ENCODE data around the gene SNRNP200. TPM values are rescaled to one million over a fixed set of nuclear protein-coding genes. Genes with fewer than 3 reads are reported as not detected.
A peak's percentile ranks its signal among the peaks of the same experiment; 100 is the strongest.

The SNRNP200 gene
- total RNA-seq, 2 experiments from 2014 or later: 79.3 to 216 TPM

- POLR2A ChIA-PET: interaction anchor here (0.6 kb wide), 1 partner anchor 9 kb away, joined by 3 read pairs; no protein-coding TSS in a partner anchor
- TF ChIP-seq CTCF (conservative IDR thresholded peaks at IDR 0.05; ENCODE audit: low read length) (no peak), EZH2phosphoT487 (IDR thresholded peaks at IDR 0.05; ENCODE audit: borderline replicate concordance, low read depth, low read length) (no peak)
- H3K79me2 ChIP-seq (ENCODE audit: insufficient read depth, low read depth, low read length): no peaks in the 10 kb centered on the region
- no peaks in the 10 kb centered on the region for H3K9me3 ChIP-seq (ENCODE audit: low read length)
- H3K27ac ChIP-seq (ENCODE audit: low read depth, low read length, poor library complexity, severe bottlenecking): no peak overlapping the region
- H3K4me3 ChIP-seq (ENCODE audit: low read depth, low read length, poor library complexity, severe bottlenecking): no peak overlapping the region
- BruUV-seq (replicated peaks): no TSS peak
- H3K4me2 ChIP-seq (ENCODE audit: low read length): no peak overlapping the region
- H3K36me3 ChIP-seq (ENCODE audit: insufficient read depth, low read length): peaks cover 20% of the 10 kb centered on the region
- H2AFZ ChIP-seq (ENCODE audit: low read length): no peak overlapping the region
- DNase-seq (ENCODE audit: low spot score): no peak
- H3K4me1 ChIP-seq (ENCODE audit: insufficient read depth, low read length, poor library complexity, severe bottlenecking): peaks cover 30% of the 10 kb centered on the region
- 0 out of 2 replicates have a peak, but pooled peaks cover 3% of the 10 kb centered on the region for H4K20me1 ChIP-seq (ENCODE audit: insufficient read depth, low read length)
- H3K9me2 ChIP-seq (ENCODE audit: insufficient read depth, low read length): no peaks in the 10 kb centered on the region
- intact Hi-C loops (cut with micrococcal nuclease; ENCODE audit: unreplicated experiment): no loop called here
- CTCF ChIA-PET (ENCODE audit: unreplicated experiment): no interaction called here
Measured at GRCh38 chr2:96326990-96327820, 21.9 kb upstream of the SNRNP200 start.

- ChIA-PET CTCF (ENCODE audit: unreplicated experiment) (no interaction called here), POLR2A (no interaction called here)
- BruUV-seq (replicated peaks): no TSS peak
- H3K9me2 ChIP-seq (ENCODE audit: insufficient read depth, low read length): no peaks in the 10 kb centered on the region
- no peak overlapping the region for H3K27ac ChIP-seq (ENCODE audit: low read depth, low read length, poor library complexity, severe bottlenecking)
- peaks cover 33% of the 10 kb centered on the region for H3K4me1 ChIP-seq (ENCODE audit: insufficient read depth, low read length, poor library complexity, severe bottlenecking)
- no peaks in the 10 kb centered on the region for H3K79me2 ChIP-seq (ENCODE audit: insufficient read depth, low read depth, low read length)
- H3K4me3 ChIP-seq (ENCODE audit: low read depth, low read length, poor library complexity, severe bottlenecking): peak overlapping the region; percentile 71
- no peak overlapping the region for H2AFZ ChIP-seq (ENCODE audit: low read length)
- H3K36me3 ChIP-seq (ENCODE audit: insufficient read depth, low read length): peaks cover 20% of the 10 kb centered on the region
- intact Hi-C loops (cut with micrococcal nuclease; ENCODE audit: unreplicated experiment): no loop called here
- H4K20me1 ChIP-seq (ENCODE audit: insufficient read depth, low read length): 0 out of 2 replicates have a peak, but pooled peaks cover 3% of the 10 kb centered on the region
- H3K4me2 ChIP-seq (ENCODE audit: low read length): peak overlapping the region; percentile 80; the same call in 1 of the 2 replicates
- no peak for TF ChIP-seq EZH2phosphoT487 (IDR thresholded peaks at IDR 0.05; ENCODE audit: borderline replicate concordance, low read depth, low read length)
- no peak for TF ChIP-seq CTCF (conservative IDR thresholded peaks at IDR 0.05; ENCODE audit: low read length)
- no peaks in the 10 kb centered on the region for H3K9me3 ChIP-seq (ENCODE audit: low read length)
- no peak for DNase-seq (ENCODE audit: low spot score)
Measured at GRCh38 chr2:96326564-96326963, 21.2 kb upstream of the SNRNP200 start.

GRCh38 chr2:96325884-96326255, 20.5 kb upstream of the SNRNP200 start:
- intact Hi-C loops (cut with micrococcal nuclease; ENCODE audit: unreplicated experiment): no loop called here
- Histone ChIP-seq H3K36me3 (ENCODE audit: insufficient read depth, low read length) (peaks cover 20% of the 10 kb centered on the region), H3K27ac (ENCODE audit: low read depth, low read length, poor library complexity, severe bottlenecking) (no peak overlapping the region), H3K4me1 (ENCODE audit: insufficient read depth, low read length, poor library complexity, severe bottlenecking) (peaks cover 36% of the 10 kb centered on the region), H2AFZ (ENCODE audit: low read length) (peak overlapping the region; percentile 73), H3K9me3 (ENCODE audit: low read length) (no peaks in the 10 kb centered on the region), H4K20me1 (ENCODE audit: insufficient read depth, low read length) (0 out of 2 replicates have a peak, but pooled peaks cover 3% of the 10 kb centered on the region), H3K4me2 (ENCODE audit: low read length) (peak overlapping the region; percentile 80), H3K79me2 (ENCODE audit: insufficient read depth, low read depth, low read length) (no peaks in the 10 kb centered on the region), H3K9me2 (ENCODE audit: insufficient read depth, low read length) (no peaks in the 10 kb centered on the region), H3K4me3 (ENCODE audit: low read depth, low read length, poor library complexity, severe bottlenecking) (peak overlapping the region; percentile 71)
- DNase-seq (ENCODE audit: low spot score): peak; percentile 60
- no peak; the same call in 1 of the 2 replicates for TF ChIP-seq CTCF (conservative IDR thresholded peaks at IDR 0.05; ENCODE audit: low read length)
- TF ChIP-seq EZH2phosphoT487 (IDR thresholded peaks at IDR 0.05; ENCODE audit: borderline replicate concordance, low read depth, low read length): no peak
- CTCF ChIA-PET (ENCODE audit: unreplicated experiment): no interaction called here
- BruUV-seq (replicated peaks): no TSS peak
- POLR2A ChIA-PET: interaction anchor here (0.5 to 0.7 kb wide), 2 partner anchors 10 to 52 kb away, joined by 3 read pairs; partner anchors contain the start of gene NCAPH
